ENCODE data around the gene RAB37.

GRCh38 chr17:74779948-74780400, 42.9 kb downstream of the RAB37 start:
- TF ChIP-seq, protein P1, sequence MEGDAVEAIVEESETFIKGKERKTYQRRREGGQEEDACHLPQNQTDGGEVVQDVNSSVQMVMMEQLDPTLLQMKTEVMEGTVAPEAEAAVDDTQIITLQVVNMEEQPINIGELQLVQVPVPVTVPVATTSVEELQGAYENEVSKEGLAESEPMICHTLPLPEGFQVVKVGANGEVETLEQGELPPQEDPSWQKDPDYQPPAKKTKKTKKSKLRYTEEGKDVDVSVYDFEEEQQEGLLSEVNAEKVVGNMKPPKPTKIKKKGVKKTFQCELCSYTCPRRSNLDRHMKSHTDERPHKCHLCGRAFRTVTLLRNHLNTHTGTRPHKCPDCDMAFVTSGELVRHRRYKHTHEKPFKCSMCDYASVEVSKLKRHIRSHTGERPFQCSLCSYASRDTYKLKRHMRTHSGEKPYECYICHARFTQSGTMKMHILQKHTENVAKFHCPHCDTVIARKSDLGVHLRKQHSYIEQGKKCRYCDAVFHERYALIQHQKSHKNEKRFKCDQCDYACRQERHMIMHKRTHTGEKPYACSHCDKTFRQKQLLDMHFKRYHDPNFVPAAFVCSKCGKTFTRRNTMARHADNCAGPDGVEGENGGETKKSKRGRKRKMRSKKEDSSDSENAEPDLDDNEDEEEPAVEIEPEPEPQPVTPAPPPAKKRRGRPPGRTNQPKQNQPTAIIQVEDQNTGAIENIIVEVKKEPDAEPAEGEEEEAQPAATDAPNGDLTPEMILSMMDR (IDR thresholded peaks at IDR 0.05; ENCODE audit: low read depth, low read length): no peak
- TF ChIP-seq MYC (IDR thresholded peaks at IDR 0.05; ENCODE audit: low read depth, low read length) (no peak), POLR2A (IDR thresholded peaks at IDR 0.05; ENCODE audit: extremely low read depth, insufficient read length) (no peak)

All from NB4 (cell line).